T-cell (primary cell): ENCODE data around the gene GPC5. TPM values are rescaled to one million over a fixed set of nuclear protein-coding genes. Genes with fewer than 3 reads are reported as not detected.

Experiments used
- ATAC-seq, 4 experiments: fragments of 200-7000 bp in 3 of 4; fragments of 150-1000 bp in 1 of 4; cut with Tn5 transposase; replicated peaks in 1 of 4; 1 replicate in 3 of 4; 2 replicates in 1 of 4; pipeline ENCODE4 v1.10.0; 2021; ENCODE audit warnings: moderate library complexity in 3 of 4, mild to moderate bottlenecking in 2 of 4, moderate number of reproducible peaks in 1 of 4
- CTCF ChIA-PET, 2 donors: fragments of 300-600 bp; sonication (Branson Sonifier 250); formaldehyde crosslinking; loops; one replicate each; lab custom pipeline; 2022; ENCODE audit warnings: antibody characterized with exemption in 2 of 2; lab: Charles Lee
- POLR2A ChIA-PET, 2 donors: fragments of 300-600 bp; sonication (Branson Sonifier 250); formaldehyde crosslinking; loops; one replicate each; lab custom pipeline; 2022; ENCODE audit warnings: antibody characterized with exemption in 2 of 2; lab: Charles Lee
- DNase-seq, 35 experiments: peaks; one replicate each; pipeline versions ENCODE4 v3.0.0 to v3.0.0-alpha.2; 2013 to 2023
- H3K27ac ChIP-seq: one replicate; pipeline ENCODE4 v1.5.1; 2013; ENCODE audit warnings: low read length
- H3K27me3 ChIP-seq, 2 experiments: replicated peaks in 1 of 2; 1 replicate in 1 of 2; 2 replicates in 1 of 2; pipeline versions ENCODE4 v1.6.1 to v1.7.0; 2013; ENCODE audit warnings: low read length in 1 of 2, mixed read lengths in 1 of 2; ENCODE audit not compliant: control insufficient read depth in 2 of 2, insufficient read depth in 2 of 2; ENCODE audit errors: extremely low read depth in 1 of 2
- H3K36me3 ChIP-seq, 2 donors: 1 replicate in 1 of 2; 2 replicates in 1 of 2; pipeline versions ENCODE4 v1.6.1 to v1.7.0; 2013; ENCODE audit warnings: low read length in 1 of 2; ENCODE audit not compliant: control insufficient read depth in 2 of 2, insufficient read depth in 1 of 2; ENCODE audit errors: extremely low read depth in 1 of 2
- H3K4me1 ChIP-seq, 2 experiments: 1 replicate in 1 of 2; 2 replicates in 1 of 2; pipeline versions ENCODE4 v1.6.1 to v1.7.0; 2013; ENCODE audit warnings: low read length in 2 of 2, mixed read lengths in 1 of 2; ENCODE audit not compliant: insufficient read depth in 2 of 2, control insufficient read depth in 1 of 2; ENCODE audit errors: extremely low read depth in 1 of 2
- H3K4me3 ChIP-seq, 2 donors: 1 replicate in 1 of 2; 2 replicates in 1 of 2; pipeline versions ENCODE4 v1.5.1 to v1.7.0; 2013; ENCODE audit warnings: mild to moderate bottlenecking in 2 of 2, low read length in 1 of 2, moderate library complexity in 1 of 2; ENCODE audit not compliant: control insufficient read depth in 1 of 2; ENCODE audit errors: extremely low read depth in 1 of 2
- H3K9me3 ChIP-seq: 2 replicates; pipeline ENCODE4 v1.7.0; 2013
- H3K27ac Mint-ChIP-seq, 2 donors: one replicate each; pipeline ENCODE4 v1.8.0; 2020 to 2021; ENCODE audit warnings: mild to moderate bottlenecking in 2 of 2, mixed read lengths in 2 of 2
- H3K27me3 Mint-ChIP-seq, 2 donors: one replicate each; pipeline ENCODE4 v1.8.0; 2021 to 2022; ENCODE audit warnings: mixed read lengths in 2 of 2
- H3K36me3 Mint-ChIP-seq: one replicate; pipeline ENCODE4 v1.8.0; 2021; ENCODE audit warnings: mixed read lengths
- H3K4me1 Mint-ChIP-seq, 3 donors: one replicate each; pipeline ENCODE4 v1.8.0; 2020 to 2022; ENCODE audit warnings: mixed read lengths in 3 of 3, mild to moderate bottlenecking in 1 of 3
- H3K4me3 Mint-ChIP-seq, 3 donors: one replicate each; pipeline ENCODE4 v1.8.0; 2020 to 2022; ENCODE audit warnings: mild to moderate bottlenecking in 3 of 3, mixed read lengths in 3 of 3, moderate library complexity in 3 of 3
- H3K9me3 Mint-ChIP-seq, 3 donors: one replicate each; pipeline ENCODE4 v1.8.0; 2020 to 2022; ENCODE audit warnings: mixed read lengths in 3 of 3
- WGBS: methylation state at CpG from one replicate; pipeline ENCODE4 v1.1.5; 2013; ENCODE audit warnings: missing lambda C conversion rate; ENCODE audit not compliant: insufficient coverage; 5-methylcytosine and 5-hydroxymethylcytosine counted together
- total RNA-seq, 35 experiments: library from RNA in 6 of 35; stranded (reverse) in 6 of 35; fragments of 120-200 nt in 1 of 35; gene quantifications; one replicate each; pipeline versions ENCODE4 v1.2.1 to v1.2.4 and lab custom pipeline; 2013 to 2026

The GPC5 gene
- total RNA-seq, 5 donors from 2014 or later (not counting 1 experiment from before 2014, with no cell fraction given) = 0.12 to 0.39 (median 0.26) TPM

GRCh38 chr13:92838786-92839185 is 1440.4 kb downstream of the GPC5 start:
- POLR2A ChIA-PET = no interaction called here
- WGBS = 83% methylated on average over 2 of the region's 3 CpGs
- H3K27ac Mint-ChIP-seq = no peak overlapping the region
- no peaks in the 10 kb centered on the region for H3K36me3 Mint-ChIP-seq
- no peak for DNase-seq
- Histone ChIP-seq H3K9me3 (peaks cover 2% of the 10 kb centered on the region), H3K36me3 (no peaks in the 10 kb centered on the region), H3K4me3 (no peak overlapping the region), H3K4me1 (no peaks in the 10 kb centered on the region), H3K27ac (no peak overlapping the region), H3K27me3 (no peaks in the 10 kb centered on the region)
- CTCF ChIA-PET = no interaction called here
- ATAC-seq = no peak
- peaks cover 3 to 7% (median 5%) of the 10 kb centered on the region in 3 donors for H3K9me3 Mint-ChIP-seq
- H3K4me1 Mint-ChIP-seq = no peaks in the 10 kb centered on the region
- H3K27me3 Mint-ChIP-seq = no peaks in the 10 kb centered on the region
- H3K4me3 Mint-ChIP-seq = no peak overlapping the region

GRCh38 chr13:92842145-92842544 is 1443.7 kb downstream of the GPC5 start:
- Histone ChIP-seq H3K9me3 (peaks cover 2% of the 10 kb centered on the region), H3K4me3 (no peak overlapping the region), H3K27me3 (no peaks in the 10 kb centered on the region), H3K27ac (no peak overlapping the region), H3K36me3 (no peaks in the 10 kb centered on the region), H3K4me1 (no peaks in the 10 kb centered on the region)
- POLR2A ChIA-PET = no interaction called here
- Mint-ChIP-seq H3K27me3 (no peaks in the 10 kb centered on the region), H3K4me3 (no peak overlapping the region), H3K27ac (no peak overlapping the region), H3K9me3 (peaks cover under 1 to 4% (median 2%) of the 10 kb centered on the region in 3 donors), H3K36me3 (no peaks in the 10 kb centered on the region), H3K4me1 (no peaks in the 10 kb centered on the region)
- DNase-seq (no peak), ATAC-seq (no peak)
- CTCF ChIA-PET = no interaction called here
- no CpG with 5 or more reads among the region's 2 CpGs for WGBS

- Mint-ChIP-seq H3K9me3 (peaks cover 0 to 6% (median 0%) of the 10 kb centered on the region in 3 donors), H3K36me3 (no peaks in the 10 kb centered on the region), H3K27ac (no peak overlapping the region), H3K27me3 (no peaks in the 10 kb centered on the region), H3K4me3 (no peak overlapping the region), H3K4me1 (no peaks in the 10 kb centered on the region)
- Histone ChIP-seq H3K4me3 (no peak overlapping the region), H3K9me3 (peaks cover 2% of the 10 kb centered on the region), H3K27me3 (no peaks in the 10 kb centered on the region), H3K36me3 (no peaks in the 10 kb centered on the region), H3K27ac (no peak overlapping the region), H3K4me1 (no peaks in the 10 kb centered on the region)
- no CpG with 5 or more reads among the region's 4 CpGs for WGBS
- ChIA-PET POLR2A (no interaction called here), CTCF (no interaction called here)
- ATAC-seq (no peak), DNase-seq (no peak)
These were observed 1445.1 kb downstream of the GPC5 start for GRCh38 chr13:92843549-92843948.

- peaks cover 0 to 7% (median 3%) of the 10 kb centered on the region in 3 donors for H3K9me3 Mint-ChIP-seq
- H3K4me3 ChIP-seq = no peak overlapping the region
- ChIA-PET POLR2A (no interaction called here), CTCF (no interaction called here)
- no peaks in the 10 kb centered on the region for H3K9me3 ChIP-seq
- no peak overlapping the region for H3K4me3 Mint-ChIP-seq
- no peak overlapping the region for H3K27ac ChIP-seq
- H3K36me3 ChIP-seq = no peaks in the 10 kb centered on the region
- H3K4me1 ChIP-seq = no peaks in the 10 kb centered on the region
- H3K27me3 ChIP-seq = no peaks in the 10 kb centered on the region
- ATAC-seq = no peak
- no peak for DNase-seq
- no peaks in the 10 kb centered on the region for H3K36me3 Mint-ChIP-seq
- H3K27ac Mint-ChIP-seq = no peak overlapping the region
- no peaks in the 10 kb centered on the region for H3K27me3 Mint-ChIP-seq
- no peaks in the 10 kb centered on the region for H3K4me1 Mint-ChIP-seq
These were observed 1451.0 kb downstream of the GPC5 start for GRCh38 chr13:92849381-92849780.

- no peaks in the 10 kb centered on the region for H3K4me1 Mint-ChIP-seq
- ChIA-PET CTCF (no interaction called here), POLR2A (no interaction called here)
- Histone ChIP-seq H3K9me3 (no peaks in the 10 kb centered on the region), H3K4me3 (no peak overlapping the region), H3K36me3 (no peaks in the 10 kb centered on the region), H3K27ac (no peak overlapping the region), H3K27me3 (no peaks in the 10 kb centered on the region), H3K4me1 (no peaks in the 10 kb centered on the region)
- DNase-seq (no peak), ATAC-seq (no peak)
- H3K27me3 Mint-ChIP-seq = no peaks in the 10 kb centered on the region
- no peak overlapping the region for H3K27ac Mint-ChIP-seq
- H3K9me3 Mint-ChIP-seq = no peaks in the 10 kb centered on the region
- no CpG with 5 or more reads among the region's 6 CpGs for WGBS
- H3K36me3 Mint-ChIP-seq = no peaks in the 10 kb centered on the region
- H3K4me3 Mint-ChIP-seq = no peak overlapping the region
These were observed 1466.3 kb downstream of the GPC5 start for GRCh38 chr13:92864584-92865284.

- no peak overlapping the region for H3K27ac Mint-ChIP-seq
- CTCF ChIA-PET = interaction anchor here in 1 of 2 donors (0.7 kb wide), 1 partner anchor 1279 kb away, joined by 3 read pairs; no protein-coding TSS in a partner anchor
These were observed 1474.6 kb downstream of the GPC5 start for GRCh38 chr13:92873029-92873428.

More at GRCh38 chr13:92873029-92873428, 1474.6 kb downstream of the GPC5 start:
- no peaks in the 10 kb centered on the region for H3K36me3 Mint-ChIP-seq
- no peaks in the 10 kb centered on the region for H3K27me3 ChIP-seq
- H3K27ac ChIP-seq = no peak overlapping the region
- no peaks in the 10 kb centered on the region for H3K27me3 Mint-ChIP-seq
- H3K9me3 Mint-ChIP-seq = peaks cover 3 to 15% (median 9%) of the 10 kb centered on the region in 3 donors
- H3K4me3 Mint-ChIP-seq = no peak overlapping the region
- WGBS = 13% methylated on average over 1 of the region's 3 CpGs
- no peak for ATAC-seq
- H3K4me3 ChIP-seq = no peak overlapping the region
- no peaks in the 10 kb centered on the region for H3K4me1 Mint-ChIP-seq
- POLR2A ChIA-PET = no interaction called here
- no peaks in the 10 kb centered on the region for H3K36me3 ChIP-seq
- H3K9me3 ChIP-seq = no peaks in the 10 kb centered on the region
- no peak for DNase-seq
- H3K4me1 ChIP-seq = no peaks in the 10 kb centered on the region
